Vagina (tissue), 2 donors: ENCODE measurements around the gene AFAP1. TPM values are rescaled to one million over a fixed set of nuclear protein-coding genes. Genes with fewer than 3 reads are reported as not detected.

Experiments
- DNase-seq, 2 donors: peaks; one replicate each; pipeline ENCODE4 v3.0.0-alpha.2; 2017; ENCODE audit errors: extremely low spot score in 2 of 2
- H3K27ac ChIP-seq: fragments of 200-600 bp; sonication (generic); one replicate; pipeline ENCODE4 v1.5.1; 2019
- H3K27me3 ChIP-seq: fragments of 200-600 bp; sonication (generic); one replicate; pipeline ENCODE4 v1.5.1; 2019
- H3K36me3 ChIP-seq, 2 donors: fragments of 200-600 bp; sonication (generic); one replicate each; pipeline ENCODE4 v1.5.1; 2017 to 2019
- H3K4me1 ChIP-seq: fragments of 200-600 bp; sonication (generic); one replicate; pipeline ENCODE4 v1.5.1; 2019
- H3K4me3 ChIP-seq, 2 donors: fragments of 200-600 bp; sonication (generic); 1 replicate in 1 of 2; 2 replicates in 1 of 2; pipeline ENCODE4 v1.5.1; 2016 to 2019
- H3K9me3 ChIP-seq: fragments of 200-600 bp; sonication (generic); one replicate; pipeline ENCODE4 v1.5.1; 2019
- POLR2A ChIP-seq, 2 donors: fragments of 450-650 bp; IDR thresholded peaks; one replicate each; pipeline ENCODE4 v1.6.1; 2017; ENCODE audit warnings: antibody characterized with exemption in 2 of 2, mild to moderate bottlenecking in 2 of 2, moderate library complexity in 2 of 2
- POLR2AphosphoS5 ChIP-seq, 2 donors: sonication (generic); formaldehyde crosslinking; IDR thresholded peaks; one replicate each; pipeline ENCODE4 v1.9.0; 2017; ENCODE audit warnings: antibody characterized with exemption in 2 of 2, mild to moderate bottlenecking in 2 of 2, low read depth in 1 of 2; ENCODE audit not compliant: insufficient read depth in 1 of 2
- intact Hi-C: fragments of 100-400 bp; cut with DNase I; formaldehyde crosslinking; loops from one replicate; pipeline ENCODE4 v1.15.1; 2023
- total RNA-seq: library from RNA; depleted of rRNA; stranded (reverse); fragments of >200 nt; gene quantifications from one replicate; pipeline ENCODE4 v1.2.3, GENCODE V29; 2016
- TF ChIP-seq, protein P1 (sequence below), 3 experiments: fragments of 450-650 bp in 2 of 3; fragments of 200-600 bp in 1 of 3; sonication (generic) in 1 of 3; IDR thresholded peaks; one replicate each; pipeline ENCODE4 v1.5.1; 2017 to 2019; ENCODE audit warnings: antibody characterized with exemption in 3 of 3, mild to moderate bottlenecking in 2 of 3, moderate library complexity in 2 of 3

AFAP1 gene
- total RNA-seq, 1 donor from 2014 or later = 20.4 TPM

DNA sequence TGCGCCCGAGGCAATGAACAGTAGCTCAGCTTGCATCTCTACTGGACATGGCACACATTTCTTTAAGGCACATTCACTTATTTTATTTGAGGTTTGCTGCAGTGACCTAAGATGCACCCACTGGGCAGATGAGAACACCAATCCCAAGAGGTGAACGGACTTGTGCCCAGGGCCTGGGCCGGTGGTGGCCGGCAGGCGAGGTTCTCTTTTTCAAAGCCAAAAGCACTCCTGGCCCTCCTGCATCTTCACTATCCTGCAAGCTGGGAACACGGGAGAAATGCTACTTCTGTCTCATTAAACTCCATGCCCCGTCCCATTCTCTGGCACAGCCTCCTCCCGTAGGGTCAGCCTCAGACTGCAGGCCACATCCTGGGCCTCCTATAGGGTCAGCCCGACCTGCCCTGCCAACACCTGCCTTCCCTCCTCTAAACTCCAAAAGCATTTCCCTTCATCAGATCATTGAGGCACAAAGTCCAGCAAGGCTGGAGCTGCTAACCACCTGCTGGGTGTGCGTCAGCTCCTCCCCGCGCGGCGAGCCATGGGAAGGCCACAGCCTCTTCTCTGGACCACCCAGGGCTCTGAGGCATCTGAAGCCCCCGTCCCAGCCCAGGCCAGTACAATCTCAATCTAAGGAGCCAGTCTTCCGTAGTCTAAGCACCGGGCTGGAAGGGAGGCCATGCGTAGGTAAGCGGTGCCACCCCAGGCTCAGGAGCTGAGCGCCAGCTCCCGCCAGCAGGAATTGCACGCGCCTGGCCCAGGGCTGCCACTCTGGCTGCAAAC lies 166.1 kb downstream of the AFAP1 start:
- H3K27ac ChIP-seq = no peak overlapping the region
- H3K4me1 ChIP-seq = no peaks in the 10 kb centered on the region
- H3K27me3 ChIP-seq = no peaks in the 10 kb centered on the region
- no peak for TF ChIP-seq POLR2A (IDR thresholded peaks at IDR 0.05)
- no peak for TF ChIP-seq POLR2AphosphoS5 (IDR thresholded peaks at IDR 0.05; ENCODE audit: insufficient read depth in 1 of 2, low read depth in 1 of 2)
- TF ChIP-seq, protein P1, sequence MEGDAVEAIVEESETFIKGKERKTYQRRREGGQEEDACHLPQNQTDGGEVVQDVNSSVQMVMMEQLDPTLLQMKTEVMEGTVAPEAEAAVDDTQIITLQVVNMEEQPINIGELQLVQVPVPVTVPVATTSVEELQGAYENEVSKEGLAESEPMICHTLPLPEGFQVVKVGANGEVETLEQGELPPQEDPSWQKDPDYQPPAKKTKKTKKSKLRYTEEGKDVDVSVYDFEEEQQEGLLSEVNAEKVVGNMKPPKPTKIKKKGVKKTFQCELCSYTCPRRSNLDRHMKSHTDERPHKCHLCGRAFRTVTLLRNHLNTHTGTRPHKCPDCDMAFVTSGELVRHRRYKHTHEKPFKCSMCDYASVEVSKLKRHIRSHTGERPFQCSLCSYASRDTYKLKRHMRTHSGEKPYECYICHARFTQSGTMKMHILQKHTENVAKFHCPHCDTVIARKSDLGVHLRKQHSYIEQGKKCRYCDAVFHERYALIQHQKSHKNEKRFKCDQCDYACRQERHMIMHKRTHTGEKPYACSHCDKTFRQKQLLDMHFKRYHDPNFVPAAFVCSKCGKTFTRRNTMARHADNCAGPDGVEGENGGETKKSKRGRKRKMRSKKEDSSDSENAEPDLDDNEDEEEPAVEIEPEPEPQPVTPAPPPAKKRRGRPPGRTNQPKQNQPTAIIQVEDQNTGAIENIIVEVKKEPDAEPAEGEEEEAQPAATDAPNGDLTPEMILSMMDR (IDR thresholded peaks at IDR 0.05) = no peak
- intact Hi-C loops = no loop called here
- no peak for DNase-seq
- H3K4me3 ChIP-seq = no peak overlapping the region
- peaks cover 0 to 52% of the 10 kb centered on the region in 2 donors for H3K36me3 ChIP-seq
- H3K9me3 ChIP-seq = no peaks in the 10 kb centered on the region

DNA sequence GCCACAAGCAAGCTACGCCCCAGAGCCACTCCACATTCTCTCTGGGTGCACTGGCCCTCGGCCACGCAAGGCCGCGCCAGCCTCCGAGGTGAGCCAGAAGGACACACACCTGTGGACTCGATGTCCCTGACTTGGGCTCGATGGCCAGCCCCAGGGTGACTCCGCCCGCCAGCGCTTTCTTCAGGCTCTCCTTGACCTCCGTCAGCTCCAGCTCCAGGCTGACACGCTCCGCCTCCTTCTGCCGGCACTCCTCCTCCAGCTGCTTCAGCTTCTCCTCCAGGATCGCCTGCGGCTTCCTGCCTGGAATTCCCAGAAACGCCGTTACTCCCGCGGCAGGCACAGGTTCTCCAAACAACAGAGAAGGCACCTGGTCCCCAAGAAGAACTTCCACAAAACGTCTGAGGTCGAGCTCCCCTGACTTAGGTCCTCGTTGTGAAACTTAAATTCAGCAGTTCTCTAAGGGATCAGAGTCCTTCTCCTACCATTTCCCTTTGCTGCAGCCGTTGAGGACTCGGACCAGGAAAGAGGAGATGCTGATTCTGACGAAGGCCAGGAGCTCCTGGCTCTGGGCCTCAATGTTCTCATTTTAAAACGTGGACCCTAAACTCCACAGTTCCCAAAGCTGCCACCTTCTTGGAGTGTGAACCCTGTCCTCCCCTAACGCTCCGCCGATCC lies 166.8 kb downstream of the AFAP1 start:
- TF ChIP-seq POLR2A (IDR thresholded peaks at IDR 0.05) (no peak), POLR2AphosphoS5 (IDR thresholded peaks at IDR 0.05; ENCODE audit: insufficient read depth in 1 of 2, low read depth in 1 of 2) (no peak)
- TF ChIP-seq, protein P1 (IDR thresholded peaks at IDR 0.05) = no peak
- intact Hi-C loops = no loop called here
- Histone ChIP-seq H3K27me3 (no peaks in the 10 kb centered on the region), H3K4me3 (no peak overlapping the region), H3K4me1 (no peaks in the 10 kb centered on the region), H3K27ac (no peak overlapping the region), H3K36me3 (peaks cover 0 to 52% of the 10 kb centered on the region in 2 donors), H3K9me3 (no peaks in the 10 kb centered on the region)
- no peak for DNase-seq

DNA sequence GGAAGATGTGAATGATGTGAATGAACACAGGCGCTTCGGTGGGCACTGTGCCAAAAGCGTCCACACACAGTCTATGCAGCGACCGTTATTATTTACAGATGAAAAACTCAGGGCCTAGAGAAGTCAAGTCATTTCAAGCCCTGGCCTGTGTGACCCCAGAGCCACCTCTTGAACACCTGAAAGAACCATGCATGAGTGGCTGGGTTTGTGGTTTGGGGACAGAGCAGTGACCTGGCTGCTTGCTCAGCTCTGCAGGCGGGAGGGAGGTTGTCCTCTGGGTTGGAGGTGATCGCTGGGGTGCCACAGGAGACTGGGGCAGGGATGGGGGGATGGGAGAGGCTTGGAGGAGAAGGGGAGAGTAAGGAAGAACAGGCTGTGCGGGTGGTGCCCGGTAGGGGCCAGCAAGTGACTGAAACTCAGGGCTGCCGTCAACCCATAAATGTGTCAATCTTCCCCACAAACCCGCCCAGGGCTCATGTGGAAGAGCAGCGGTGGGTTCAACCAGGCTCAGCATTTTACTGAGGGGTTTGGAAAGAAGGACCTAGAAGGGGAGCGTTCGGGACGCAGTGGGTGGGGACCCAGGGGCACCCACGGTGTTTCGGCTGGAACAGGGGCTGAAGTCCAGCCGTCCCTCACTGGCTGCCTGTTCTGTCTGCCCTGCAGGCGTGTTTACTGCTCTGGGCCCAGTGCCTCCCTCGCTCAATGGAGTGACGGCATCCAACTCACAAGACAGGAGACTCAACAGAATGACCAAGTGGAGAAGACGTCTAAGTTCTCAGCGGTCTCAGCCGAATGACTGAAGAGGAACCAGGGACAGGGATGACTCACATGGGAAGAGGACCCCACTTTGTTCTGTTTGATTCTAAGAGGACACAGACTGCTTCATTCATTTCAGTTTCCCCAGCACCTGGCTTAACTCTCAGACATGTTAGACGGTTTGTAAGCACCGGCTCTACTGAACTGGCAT lies 167.8 kb downstream of the AFAP1 start:
- H3K36me3 ChIP-seq = peaks cover 0 to 49% of the 10 kb centered on the region in 2 donors
- no peaks in the 10 kb centered on the region for H3K4me1 ChIP-seq
- H3K4me3 ChIP-seq = no peak overlapping the region
- H3K27ac ChIP-seq = no peak overlapping the region
- DNase-seq = no peak
- no peak for TF ChIP-seq POLR2A (IDR thresholded peaks at IDR 0.05)
- no peak for TF ChIP-seq POLR2AphosphoS5 (IDR thresholded peaks at IDR 0.05; ENCODE audit: insufficient read depth in 1 of 2, low read depth in 1 of 2)
- TF ChIP-seq, protein P1 (IDR thresholded peaks at IDR 0.05) = no peak
- intact Hi-C loops = no loop called here
- no peaks in the 10 kb centered on the region for H3K27me3 ChIP-seq
- no peaks in the 10 kb centered on the region for H3K9me3 ChIP-seq

DNA sequence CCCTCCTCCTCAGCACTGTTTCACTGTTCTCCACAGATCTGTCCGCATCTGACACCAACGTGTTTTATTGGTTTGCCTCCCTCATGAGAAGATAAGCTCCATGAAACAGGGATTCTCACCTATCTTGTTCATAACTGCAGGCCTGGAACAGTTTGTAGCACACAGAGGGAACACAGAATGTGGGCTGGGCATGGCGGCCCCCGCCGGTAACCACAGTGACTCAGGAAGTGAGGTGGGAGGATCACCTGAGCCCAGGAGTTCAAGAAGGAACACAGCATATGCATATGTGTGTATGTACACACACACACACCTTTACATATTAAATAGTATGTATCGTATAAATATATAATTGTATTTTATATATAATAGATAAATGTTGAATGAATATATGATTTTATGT lies 168.6 kb downstream of the AFAP1 start:
- H3K4me3 ChIP-seq = no peak overlapping the region
- TF ChIP-seq, protein P1 (IDR thresholded peaks at IDR 0.05) = no peak
- TF ChIP-seq POLR2AphosphoS5 (IDR thresholded peaks at IDR 0.05; ENCODE audit: insufficient read depth in 1 of 2, low read depth in 1 of 2) = no peak
- TF ChIP-seq POLR2A (IDR thresholded peaks at IDR 0.05) = no peak
- H3K27ac ChIP-seq = no peak overlapping the region
- H3K27me3 ChIP-seq = no peaks in the 10 kb centered on the region
- H3K4me1 ChIP-seq = no peaks in the 10 kb centered on the region
- no peaks in the 10 kb centered on the region for H3K9me3 ChIP-seq
- intact Hi-C loops = no loop called here
- H3K36me3 ChIP-seq = peaks cover 0 to 45% of the 10 kb centered on the region in 2 donors
- DNase-seq = no peak
